LNCaP clone FGC (cell line): ENCODE data around the gene DENND2C.

Experiments used
- DNase-seq: peaks from one replicate; pipeline ENCODE4 v3.0.0-alpha.2; 2011; ENCODE audit warnings: low read depth
- H3K4me3 ChIP-seq: 2 replicates; pipeline ENCODE4 v1.5.1; 2011; ENCODE audit warnings: mild to moderate bottlenecking, low read depth, low read length, control low read depth
- CTCF ChIP-seq: IDR thresholded peaks from 2 replicates; pipeline ENCODE4 v1.5.1; 2012; ENCODE audit warnings: mild to moderate bottlenecking; ENCODE audit not compliant: control insufficient read depth, insufficient read depth; ENCODE audit errors: extremely low read depth

DENND2C gene

DNA sequence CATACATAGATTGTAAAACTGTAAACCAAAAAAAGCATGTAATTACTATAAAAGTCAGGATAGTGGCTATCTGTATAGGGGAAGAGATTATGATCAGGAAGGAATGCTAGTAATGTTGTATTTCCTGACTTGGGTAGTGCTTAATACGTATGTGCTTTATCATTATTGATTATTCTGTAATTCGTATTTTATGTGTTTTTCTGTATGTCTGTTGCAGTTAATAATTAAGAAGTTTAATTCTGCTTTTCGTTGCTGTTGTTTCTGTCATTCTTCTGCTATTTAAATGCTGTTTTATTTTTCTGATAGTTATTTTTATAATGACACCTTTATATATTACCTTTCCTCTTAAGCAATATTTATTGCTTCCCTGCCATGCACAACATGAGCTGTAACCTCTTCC lies 129.6 kb downstream of the DENND2C start:
- no peak for TF ChIP-seq CTCF
- no peak for DNase-seq
- H3K4me3 ChIP-seq = no peak overlapping the region

DNA sequence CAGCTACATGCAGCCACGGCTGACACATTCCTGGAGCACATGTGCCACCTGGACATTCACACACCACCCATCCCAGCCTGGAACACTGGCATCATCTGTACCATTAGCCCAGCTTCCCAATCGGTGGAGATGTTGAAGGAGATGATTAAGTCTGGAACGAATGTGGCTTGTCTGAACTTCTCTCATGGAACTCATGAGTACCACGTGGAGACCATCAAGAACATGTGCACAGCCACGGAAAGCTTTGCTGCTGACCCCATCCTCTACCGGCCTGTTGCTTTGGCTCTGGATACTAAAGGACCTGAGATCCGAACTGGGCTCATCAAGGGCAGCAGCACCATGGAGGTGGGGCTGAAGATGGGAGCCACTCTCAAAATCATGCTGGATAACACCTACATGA lies 133.8 kb downstream of the DENND2C start:
- no peak overlapping the region for H3K4me3 ChIP-seq
- DNase-seq = no peak
- TF ChIP-seq CTCF = no peak

DNA sequence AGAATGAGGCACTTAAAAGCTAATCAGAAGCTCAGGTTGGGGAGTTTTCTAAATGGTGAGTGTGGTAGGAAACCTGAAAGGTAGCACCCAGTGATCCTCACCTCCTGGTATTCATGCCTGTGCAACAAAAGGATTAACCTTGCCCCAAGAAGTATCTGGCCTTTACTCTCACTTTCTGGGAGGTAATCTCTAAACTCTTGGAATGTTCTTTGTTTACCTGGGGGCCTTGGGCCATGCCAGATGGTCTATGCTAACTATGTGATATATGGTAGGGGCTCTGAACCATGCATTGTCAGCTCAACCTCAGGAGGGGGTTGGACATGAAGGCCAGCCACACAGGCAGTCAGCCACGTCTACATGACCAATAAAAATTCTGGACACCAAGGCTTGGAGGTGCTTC lies 134.4 kb downstream of the DENND2C start:
- DNase-seq = no peak
- no peak for TF ChIP-seq CTCF
- H3K4me3 ChIP-seq = no peak overlapping the region
